Measurements from ENCODE around the gene SPATA17.
"Not testable (repeated sequence)": the region's sequence is repeated elsewhere in the genome, so short reads cannot be mapped to it uniquely, and the experiment has no call there.

The SPATA17 gene

DNA sequence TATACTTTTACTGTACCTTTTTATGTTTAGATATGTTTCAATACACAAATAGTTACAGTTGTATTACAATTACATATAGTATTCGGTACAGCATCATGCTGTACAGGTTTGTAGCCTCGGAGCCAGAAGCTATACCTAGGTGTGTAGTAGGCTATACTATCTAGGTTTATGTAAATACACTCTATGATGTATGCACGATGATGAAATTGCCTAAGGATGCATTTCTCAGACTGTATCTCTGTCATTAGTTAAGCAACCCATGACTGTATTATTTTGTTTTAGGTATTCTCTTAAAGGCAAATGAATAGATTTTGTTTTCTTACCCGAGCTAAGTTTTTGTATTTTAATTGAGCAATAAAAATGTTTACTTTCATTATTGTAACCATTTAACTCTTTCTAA, 56.4 kb downstream of the SPATA17 start:
- no peak for DNase-seq

DNA sequence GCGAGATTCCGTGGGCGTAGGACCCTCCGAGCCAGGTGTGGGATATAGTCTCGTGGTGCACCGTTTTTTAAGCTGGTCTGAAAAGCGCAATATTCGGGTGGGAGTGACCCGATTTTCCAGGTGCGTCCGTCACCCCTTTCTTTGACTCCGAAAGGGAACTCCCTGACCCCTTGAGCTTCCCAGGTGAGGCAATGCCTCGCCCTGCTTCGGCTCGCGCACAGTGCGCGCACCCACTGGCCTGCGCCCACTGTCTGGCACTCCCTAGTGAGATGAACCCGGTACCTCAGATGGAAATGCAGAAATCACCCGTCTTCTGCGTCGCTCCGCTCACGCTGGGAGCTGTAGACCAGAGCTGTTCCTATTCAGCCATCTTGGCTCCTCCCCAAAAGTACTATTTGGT, 65.0 kb downstream of the SPATA17 start:
- not testable (repeated sequence) for DNase-seq

DNA sequence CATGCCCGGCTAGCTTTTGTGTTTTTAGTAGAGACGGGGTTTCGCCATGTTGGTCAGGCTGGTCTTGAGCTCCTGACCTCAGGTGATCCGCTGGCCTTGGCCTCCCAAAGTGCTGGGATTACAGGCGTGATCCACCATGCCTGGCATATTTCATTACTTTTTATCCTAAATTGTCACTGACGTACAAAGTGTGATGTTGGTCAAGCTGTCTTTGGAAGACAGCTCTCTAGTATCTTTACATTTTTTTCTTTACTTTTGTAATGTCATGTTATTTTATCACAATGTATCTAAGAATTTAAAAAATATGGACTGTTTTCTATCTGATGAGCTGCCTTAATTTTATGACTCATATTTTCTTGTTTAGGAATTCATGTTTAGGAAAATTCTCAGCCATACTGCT, 72.2 kb downstream of the SPATA17 start:
- DNase-seq: no peak

DNA sequence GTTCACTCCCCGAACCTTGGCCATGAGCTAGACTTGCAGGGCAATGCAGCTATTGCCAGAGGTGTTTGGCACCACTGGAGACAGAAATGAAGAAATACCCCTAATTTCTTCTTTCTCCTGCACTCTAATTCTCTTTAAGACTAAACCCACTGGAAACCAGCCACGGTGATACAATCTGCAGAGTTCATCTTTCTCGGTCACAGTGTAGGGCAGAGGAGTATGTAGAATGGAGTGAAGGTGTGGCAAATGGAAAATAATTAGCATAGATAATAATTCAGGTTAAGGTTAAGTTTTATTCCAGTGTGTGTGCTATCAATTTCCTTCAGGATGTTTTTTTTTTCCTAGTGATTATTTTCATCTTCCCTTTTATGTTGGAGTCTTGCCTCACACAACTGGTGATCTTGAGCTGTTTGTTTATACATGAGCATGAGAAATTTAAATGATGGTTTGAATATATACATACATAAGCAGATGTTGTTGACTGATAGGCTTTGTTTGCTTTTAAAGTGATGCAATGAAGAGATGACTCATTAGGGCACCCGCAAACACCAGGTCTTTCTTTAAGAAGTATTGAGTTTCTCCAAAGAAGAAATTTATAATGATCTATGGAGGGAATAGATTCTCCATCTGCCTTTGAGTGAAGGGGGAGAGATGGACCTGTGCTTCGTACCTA, 81.9 kb downstream of the SPATA17 start:
- no peak for DNase-seq

DNA sequence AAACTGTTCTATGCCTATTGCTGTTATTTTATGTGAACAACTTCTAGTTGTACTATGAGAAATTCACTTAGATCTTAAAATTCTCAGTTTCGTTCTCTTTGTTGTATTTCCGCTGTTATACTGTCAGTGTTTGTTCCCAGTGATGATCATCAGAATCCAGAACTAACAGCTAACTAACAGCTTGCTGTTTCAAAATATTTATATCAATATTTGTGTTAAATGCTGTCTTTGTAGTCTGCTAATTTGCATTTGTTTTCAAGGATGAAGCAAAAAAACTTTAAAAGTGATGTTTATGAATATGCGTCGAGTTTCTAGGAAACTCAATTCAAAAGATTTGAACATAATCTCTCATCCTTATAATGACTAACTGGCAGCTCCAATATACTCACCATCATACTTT, 84.5 kb downstream of the SPATA17 start:
- DNase-seq: no peak

DNA sequence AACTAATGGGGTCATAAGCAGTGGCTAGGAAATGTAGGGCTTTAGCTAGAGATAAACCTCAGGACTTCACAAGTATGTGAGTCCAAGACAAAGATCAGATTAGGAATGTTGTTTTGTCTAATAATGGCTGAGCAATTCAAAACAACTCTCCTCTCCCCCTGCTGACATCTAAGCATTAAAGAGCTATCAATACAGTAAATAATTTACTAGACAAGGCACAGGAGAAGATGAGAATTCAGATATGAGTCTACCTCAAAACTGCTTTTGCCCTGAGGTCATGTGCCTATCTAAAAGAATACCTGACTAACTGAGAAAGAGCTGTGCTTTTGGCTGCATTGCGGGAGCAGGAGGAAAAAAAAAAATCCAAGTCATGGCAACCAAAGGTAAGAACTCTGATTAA, 86.8 kb downstream of the SPATA17 start:
- DNase-seq: no peak

DNA sequence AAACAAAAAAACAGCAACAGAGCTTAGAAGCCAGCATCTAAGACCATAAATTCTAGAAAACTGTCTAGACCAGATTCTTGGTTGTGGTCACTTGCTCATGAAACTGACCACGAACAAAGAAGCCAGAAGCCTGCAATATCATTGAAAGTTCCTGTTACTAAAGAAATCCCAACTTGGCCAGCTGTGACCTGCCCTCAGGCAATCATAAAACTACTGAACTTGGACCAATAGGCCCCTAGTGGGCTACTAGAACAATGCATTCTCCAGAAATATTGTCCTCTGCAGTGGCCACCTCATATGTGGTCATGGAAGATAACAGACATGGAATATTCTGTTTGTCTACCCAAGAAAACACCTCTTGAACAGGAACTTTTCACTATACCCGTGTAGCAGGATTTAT, 87.7 kb downstream of the SPATA17 start:
- no peak for DNase-seq

DNA sequence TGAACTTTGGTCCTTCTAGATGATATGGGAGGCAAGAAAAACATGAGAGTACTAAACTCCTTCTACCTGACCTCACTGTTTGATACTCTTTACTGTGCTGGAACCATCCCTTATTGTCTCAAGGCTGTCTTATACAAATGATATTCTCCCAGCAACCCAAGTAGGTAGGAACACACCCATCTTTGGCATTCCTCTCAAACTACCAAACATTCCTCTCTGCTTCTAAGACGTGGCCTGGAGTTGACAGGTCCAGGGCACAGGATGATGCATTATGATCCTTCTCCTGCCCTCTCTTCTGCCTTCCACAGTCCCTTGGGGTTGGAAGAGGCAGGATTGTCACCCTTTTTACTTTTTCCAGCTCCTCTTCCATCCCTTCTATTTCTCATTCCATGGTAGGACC, 90.5 kb downstream of the SPATA17 start:
- DNase-seq: no peak

DNA sequence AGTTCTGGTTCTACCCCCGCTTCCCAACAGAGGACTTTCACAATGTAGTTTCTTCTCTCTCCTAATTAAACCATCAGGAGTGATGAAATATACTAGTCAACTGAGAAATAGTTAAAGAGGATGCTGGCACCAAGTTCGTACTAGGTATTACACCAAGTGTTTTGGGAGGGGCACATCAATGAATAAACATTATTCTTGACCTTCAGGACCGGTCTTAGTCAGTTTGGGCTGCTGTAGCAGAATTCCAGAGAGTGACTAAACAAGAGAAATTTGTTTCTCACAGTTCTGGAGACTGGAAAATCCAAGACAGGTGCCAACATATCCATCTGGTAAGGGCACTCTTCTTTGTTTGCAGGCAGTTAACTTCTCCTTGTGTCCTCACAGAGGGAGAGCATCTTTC, 103.8 kb downstream of the SPATA17 start:
- no peak for DNase-seq

DNA sequence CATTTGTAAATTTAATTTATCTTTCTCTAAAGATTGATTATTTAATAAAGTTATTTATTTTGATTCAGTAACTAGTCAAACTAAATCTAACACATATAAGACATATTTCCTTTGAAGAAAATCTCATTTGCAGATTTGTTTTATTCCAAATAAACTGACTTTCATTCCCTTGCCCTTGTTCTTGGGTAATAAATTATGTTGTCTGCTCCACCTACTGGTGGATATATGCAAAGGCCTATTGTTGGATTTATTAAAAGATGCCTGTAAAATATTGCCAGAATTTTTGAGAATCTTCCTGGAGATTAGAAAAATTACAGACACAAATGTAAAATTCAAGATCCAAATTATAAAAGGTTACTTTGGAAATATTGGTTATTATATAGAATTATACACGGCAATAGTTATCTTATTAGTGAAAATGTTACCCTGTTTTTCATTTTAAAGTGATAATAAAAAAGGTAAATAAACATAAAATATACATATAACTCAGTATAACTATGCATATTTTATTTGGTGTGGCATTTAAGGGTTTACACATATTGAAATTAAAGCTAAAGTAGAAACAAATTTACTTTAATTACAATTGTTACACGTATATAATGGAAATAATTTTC, 116.1 kb downstream of the SPATA17 start:
- DNase-seq: no peak

DNA sequence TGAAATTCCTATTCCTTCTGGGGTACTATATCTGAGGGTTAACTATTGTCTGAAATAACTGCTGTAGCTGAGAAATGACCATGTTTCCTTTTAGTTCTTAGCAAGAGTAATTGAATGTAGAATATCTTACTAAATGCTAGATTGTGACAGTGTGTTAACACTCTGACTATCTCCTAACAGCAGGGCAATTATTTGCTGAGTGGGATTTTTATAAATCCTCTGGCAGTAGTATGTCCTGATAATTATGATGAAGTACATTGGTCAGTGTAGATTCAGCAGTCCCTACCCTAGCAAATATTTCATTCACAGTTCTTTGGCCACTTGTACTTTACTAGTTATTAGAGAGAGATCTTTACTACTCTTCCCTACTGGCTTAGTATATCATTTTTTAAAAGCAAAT, 138.6 kb downstream of the SPATA17 start:
- no peak for DNase-seq

DNA sequence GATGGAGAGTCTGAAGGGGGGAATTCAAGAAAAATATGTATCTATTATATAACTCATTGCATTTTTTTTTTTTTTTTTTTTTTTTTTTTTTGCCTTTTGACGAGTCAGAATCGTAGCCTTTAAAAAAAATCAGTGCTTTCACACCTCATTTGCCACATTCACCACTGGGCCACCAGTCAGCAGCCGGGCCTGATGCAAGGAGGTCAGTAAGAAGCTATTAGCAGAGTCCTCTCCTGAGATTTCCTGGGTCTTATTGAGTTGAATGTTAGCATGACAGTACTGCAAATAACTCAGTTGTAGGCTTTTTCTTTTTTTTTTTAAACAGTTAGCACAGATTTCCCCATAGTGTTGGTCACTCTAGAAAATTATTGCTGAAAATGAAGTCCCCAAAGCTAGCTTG, 139.8 kb downstream of the SPATA17 start:
- DNase-seq: no peak

DNA sequence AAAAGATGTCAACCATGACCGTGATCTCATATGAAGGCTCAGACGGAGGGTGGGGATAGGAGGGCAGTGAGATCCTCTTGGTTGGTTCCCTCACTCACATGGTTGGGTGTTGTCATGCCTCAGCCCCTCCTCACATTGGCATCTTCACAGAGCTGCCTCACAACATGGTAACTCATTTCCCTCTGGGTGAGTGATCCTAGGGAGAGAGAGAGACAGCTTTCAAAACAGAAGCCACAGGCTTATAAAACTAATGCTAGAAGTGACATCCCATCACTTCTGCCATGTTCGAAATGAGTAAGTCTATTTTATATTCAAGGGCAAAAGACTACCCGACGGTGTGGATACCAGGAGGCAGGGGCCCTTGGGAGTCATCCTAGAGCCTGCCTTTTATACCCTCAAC, 145.5 kb downstream of the SPATA17 start:
- no peak for DNase-seq

DNA sequence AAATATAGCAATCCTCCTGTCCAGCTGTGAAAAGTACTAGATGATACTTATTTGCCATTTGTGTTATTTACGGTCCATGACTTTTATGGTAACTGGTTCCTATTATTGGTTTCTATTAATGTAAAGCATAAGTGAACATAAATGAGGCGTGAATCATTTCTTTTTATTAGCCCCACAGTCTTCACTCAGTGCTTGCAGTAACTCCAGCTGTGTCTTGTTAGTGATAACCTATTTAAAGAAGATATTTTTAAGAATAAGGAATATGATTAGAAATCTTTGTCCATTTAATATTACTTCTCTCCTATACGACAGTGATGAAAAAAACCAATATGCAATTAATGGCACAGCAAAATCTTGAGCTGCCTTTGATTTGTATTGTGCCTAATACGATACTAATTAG, 149.9 kb downstream of the SPATA17 start:
- no peak for DNase-seq

DNA sequence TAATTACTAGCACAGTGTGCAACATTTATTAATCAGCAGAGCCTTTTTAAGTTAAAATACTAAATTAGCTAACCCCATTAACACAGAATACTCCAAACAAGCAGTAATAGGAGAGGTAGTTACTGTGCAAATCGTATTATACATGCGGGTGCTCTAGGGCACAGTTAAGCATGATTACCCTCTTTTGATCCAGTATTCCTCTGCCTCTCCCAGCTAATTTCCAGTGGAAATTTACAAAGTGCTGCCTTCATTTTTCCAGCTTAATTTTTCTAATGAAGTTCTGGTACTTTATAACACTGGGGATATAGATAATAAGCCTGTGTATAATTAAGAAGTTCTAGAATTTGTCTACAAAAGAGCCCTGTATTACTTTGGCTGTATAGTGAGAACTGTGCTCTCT, 159.9 kb downstream of the SPATA17 start:
- DNase-seq: no peak

DNA sequence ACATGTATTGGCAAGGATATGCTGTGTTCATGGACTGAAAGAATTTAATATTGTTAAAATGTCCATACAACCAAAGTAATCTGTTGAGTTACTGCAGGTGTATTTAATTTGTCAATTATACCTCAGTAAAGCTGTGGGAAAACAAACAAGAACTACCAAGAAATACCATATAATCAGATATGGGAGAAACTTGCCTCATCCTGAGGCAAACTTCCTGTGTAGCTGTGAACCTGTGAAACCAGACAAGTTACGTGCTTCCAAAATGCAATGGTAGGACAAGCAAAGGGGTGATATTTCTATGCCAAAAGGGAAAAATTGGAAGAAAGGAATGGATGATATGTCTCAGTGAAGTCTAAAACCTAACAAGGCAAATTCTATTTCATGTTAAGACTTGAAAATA, 174.6 kb downstream of the SPATA17 start:
- no peak for DNase-seq

DNA sequence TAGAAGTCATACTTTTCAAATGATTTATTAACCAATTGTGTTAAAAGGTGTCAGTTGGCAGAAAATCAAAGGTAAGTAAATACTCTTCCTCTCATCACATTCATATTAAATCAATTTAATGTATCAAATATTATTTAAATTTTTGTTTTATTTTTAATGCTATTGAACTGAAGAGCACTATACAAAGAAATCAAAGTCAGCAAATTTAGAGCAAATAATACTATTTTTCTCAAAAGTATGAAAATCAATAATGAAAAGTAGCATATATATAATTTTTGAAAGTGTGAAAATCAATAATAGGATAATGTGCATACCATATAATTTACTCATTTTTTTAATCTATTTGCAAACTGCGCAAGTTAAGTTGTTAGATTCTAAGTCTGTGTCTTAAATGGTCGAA, 181.0 kb downstream of the SPATA17 start:
- no peak for DNase-seq

DNA sequence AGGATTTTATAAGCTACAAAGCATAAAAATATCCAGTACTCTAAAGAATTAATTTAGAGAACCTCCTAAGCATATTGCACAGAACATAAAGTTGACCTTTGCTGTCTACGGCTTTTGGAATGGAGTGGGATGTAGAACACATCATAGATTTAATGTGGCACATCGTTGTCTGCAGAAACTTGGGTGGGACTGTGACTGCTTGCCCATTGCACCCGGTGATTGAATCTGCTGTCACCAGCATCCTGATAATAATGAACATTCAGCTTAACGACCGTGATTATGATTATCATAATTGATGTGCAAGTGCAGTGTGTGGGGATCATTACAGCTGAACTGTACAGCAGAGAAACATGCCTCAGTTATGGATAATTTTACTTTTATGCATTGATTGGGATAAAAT, 181.9 kb downstream of the SPATA17 start:
- no peak for DNase-seq

DNA sequence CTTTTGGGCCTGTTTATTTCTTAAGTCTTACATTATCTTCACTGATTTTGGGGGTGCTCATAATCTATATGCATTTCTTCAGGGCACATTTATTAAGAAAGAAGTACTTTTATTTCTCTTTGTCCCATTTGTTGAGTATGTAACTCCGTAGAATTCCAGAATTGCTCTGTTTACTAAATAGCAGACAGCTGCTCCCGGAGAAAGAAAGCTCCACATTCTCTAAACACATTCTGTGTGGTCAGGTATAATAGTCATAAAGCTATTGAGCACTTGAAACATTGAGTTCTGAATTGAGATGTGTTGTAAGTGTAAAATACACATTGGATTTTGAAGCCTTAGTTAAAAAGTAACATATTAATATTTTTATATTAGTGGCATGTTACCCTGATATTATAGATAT, 206.5 kb downstream of the SPATA17 start:
- no peak for DNase-seq

DNA sequence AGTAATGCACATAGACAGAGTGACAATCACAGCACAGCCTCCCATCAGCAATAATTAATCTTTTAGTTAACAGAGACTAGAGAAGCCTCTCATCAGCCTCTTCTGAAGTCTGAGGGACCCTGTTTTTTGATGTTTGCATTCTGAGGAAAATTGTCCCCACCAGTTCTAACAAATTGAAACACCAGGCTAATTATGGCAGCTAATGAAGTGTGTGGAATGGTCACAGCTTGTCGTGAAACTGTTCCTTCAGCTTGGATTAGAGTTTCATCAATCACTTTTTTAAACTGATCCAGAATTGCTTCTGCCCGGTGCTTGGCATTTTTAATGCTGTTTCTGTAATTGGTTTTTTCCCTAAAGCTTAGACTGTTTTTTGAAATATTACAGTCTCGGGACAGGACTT, 208.0 kb downstream of the SPATA17 start:
- DNase-seq: no peak

DNA sequence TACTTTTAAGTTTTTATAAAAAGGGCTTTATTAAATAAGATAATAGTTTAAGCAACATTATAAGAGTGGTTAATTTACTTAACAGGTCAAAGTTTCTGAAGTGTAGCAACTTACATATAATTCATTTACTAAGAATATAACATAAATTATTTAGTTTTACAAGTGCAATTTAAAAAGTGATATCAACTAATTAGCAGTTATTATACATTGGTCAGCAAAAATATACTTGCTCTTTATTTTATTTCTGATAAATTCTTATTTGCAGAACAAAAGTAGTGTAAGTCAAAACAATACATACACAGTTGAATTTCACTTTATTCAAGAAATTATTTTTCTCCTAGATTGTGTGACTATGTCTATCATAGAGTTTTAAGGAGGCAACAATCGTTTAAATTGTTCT, 215.6 kb downstream of the SPATA17 start:
- no peak for DNase-seq

DNA sequence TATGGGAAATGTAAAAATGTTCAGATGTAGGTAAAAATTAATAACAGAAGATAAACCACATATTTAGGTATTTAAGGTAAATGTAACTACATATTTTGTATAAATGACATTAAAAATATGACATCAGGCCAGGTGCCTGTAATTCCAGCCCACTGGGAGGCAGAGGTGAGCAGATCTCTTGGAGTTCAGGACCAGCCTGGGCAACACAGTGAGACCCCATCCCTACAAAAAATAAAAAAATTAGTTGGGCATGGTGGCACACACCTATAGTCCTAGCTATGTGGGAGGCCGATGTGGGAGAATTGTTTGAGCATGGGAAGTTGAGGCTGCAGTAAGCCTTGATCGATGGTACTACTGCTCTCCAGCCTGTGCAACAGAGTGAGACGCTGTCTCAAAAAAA, 216.5 kb downstream of the SPATA17 start:
- no peak for DNase-seq

DNA sequence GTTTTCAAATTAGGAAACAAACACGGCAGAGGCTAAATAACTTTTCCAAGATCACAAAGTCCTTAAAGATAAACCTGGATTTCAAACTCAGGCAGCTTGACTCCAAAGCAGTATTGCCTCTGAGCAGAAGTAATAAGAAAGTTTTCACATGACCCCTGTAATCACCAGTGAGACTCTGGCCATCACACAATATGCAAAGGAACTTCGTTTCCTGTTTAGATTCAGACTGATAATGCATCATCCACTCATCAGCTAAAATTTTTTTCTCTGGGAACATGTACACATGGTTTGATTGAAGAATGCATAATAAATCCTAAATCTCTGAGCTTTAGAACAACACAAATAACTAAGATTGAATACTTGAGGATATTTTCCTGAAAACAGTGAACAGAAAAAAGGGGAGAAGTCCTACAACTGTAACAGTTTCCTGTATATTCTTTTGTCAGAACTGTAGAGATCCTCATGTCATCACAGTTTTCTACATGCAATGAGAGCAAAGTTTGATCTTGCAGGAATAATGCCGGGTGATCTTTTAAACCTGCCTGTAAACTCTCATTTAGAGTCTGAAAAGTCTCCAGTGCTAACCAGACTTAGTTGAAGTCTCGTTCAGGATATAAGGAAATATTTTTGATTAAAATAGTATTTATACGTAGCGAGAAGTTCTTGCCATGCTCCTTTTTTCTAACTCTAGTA, 225.3 kb downstream of the SPATA17 start:
- DNase-seq: no peak

DNA sequence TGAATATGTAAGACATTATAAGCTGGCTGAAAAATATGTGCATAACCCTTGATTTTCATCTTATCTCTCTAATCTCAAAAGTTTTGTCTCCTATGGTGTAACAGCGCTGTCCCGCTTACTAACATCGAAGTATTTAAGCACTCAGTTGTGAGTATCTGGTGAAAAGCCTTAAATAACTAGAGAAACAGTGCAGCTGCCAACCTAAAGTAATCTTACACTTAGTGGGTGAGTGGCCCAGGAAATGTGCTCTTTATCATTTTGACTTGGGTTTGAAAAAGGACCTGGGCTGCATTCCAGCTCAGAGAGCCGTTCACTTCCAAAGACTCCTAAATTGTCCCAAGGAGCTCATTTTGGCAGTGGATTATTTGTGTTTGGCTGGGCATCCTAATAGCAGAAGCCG, 225.9 kb downstream of the SPATA17 start:
- DNase-seq: no peak

DNA sequence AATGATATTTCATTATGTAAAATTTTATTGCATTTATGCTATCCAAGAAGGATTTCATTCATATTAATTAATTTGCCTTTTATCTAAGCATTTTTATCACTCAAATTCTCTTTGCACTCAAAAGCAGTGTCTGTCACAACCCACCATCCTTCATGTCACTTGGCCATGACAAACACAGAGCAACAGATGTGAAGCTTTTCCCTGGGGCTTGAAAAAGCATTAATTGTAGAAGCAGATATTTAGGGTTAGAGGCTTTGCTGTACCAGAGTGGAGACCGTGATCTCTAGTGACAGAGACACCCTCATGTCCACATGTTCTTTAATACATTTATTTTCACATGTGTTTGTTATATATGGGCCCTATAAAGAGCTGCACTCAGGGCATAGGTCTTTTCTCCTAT, 230.5 kb downstream of the SPATA17 start:
- no peak for DNase-seq

Data from activated T-cell treated with anti-CD3 and anti-CD28 coated beads, Interleukin-2, amount 50 U/mL, for 1 hour (primary cell).